HFFc6 (cell line): ENCODE measurements around the gene NFIA. TPM values are rescaled to one million over a fixed set of nuclear protein-coding genes. Genes with fewer than 3 reads are reported as not detected.

Source experiments
- DNase-seq: peaks from one replicate; pipeline ENCODE4 v3.0.0-alpha.2; 2018
- H3K27ac Mint-ChIP-seq: 2 replicates; pipeline ENCODE4 v1.8.0; 2020; ENCODE audit warnings: mild to moderate bottlenecking, mixed read lengths
- H3K27me3 Mint-ChIP-seq: 2 replicates; pipeline ENCODE4 v1.8.0; 2021; ENCODE audit warnings: mild to moderate bottlenecking, moderate library complexity, mixed read lengths; ENCODE audit not compliant: insufficient read depth
- H3K36me3 Mint-ChIP-seq: 2 replicates; pipeline ENCODE4 v1.8.0; 2021; ENCODE audit warnings: low read depth, mixed read lengths
- H3K4me1 Mint-ChIP-seq: 2 replicates; pipeline ENCODE4 v1.8.0; 2020; ENCODE audit warnings: low read depth, mixed read lengths
- H3K4me3 Mint-ChIP-seq: 2 replicates; pipeline ENCODE4 v1.8.0; 2020; ENCODE audit warnings: mild to moderate bottlenecking, moderate library complexity, mixed read lengths
- H3K9me3 Mint-ChIP-seq: 2 replicates; pipeline ENCODE4 v1.8.0; 2020; ENCODE audit warnings: mild to moderate bottlenecking, mixed read lengths
- CTCF ChIP-seq: fragments of 200-600 bp; sonication (generic); IDR thresholded peaks from 2 replicates; pipeline ENCODE4 v1.5.0; 2021; ENCODE audit warnings: antibody characterized with exemption, mild to moderate bottlenecking
- total RNA-seq, 6 experiments: library from RNA; stranded (reverse); fragmentation: NEBNext Ultra II Directional; extraction: Animal tissue kit (Norgen Biotek cat#: 25700); gene quantifications; 2 replicates in 1 of 6; 3 replicates in 5 of 6; pipeline ENCODE4 v1.2.3, GENCODE V29; 2021

The NFIA gene
- total RNA-seq, 6 experiments from 2014 or later = 8.5 to 11.3 (median 10.4) TPM

DNA sequence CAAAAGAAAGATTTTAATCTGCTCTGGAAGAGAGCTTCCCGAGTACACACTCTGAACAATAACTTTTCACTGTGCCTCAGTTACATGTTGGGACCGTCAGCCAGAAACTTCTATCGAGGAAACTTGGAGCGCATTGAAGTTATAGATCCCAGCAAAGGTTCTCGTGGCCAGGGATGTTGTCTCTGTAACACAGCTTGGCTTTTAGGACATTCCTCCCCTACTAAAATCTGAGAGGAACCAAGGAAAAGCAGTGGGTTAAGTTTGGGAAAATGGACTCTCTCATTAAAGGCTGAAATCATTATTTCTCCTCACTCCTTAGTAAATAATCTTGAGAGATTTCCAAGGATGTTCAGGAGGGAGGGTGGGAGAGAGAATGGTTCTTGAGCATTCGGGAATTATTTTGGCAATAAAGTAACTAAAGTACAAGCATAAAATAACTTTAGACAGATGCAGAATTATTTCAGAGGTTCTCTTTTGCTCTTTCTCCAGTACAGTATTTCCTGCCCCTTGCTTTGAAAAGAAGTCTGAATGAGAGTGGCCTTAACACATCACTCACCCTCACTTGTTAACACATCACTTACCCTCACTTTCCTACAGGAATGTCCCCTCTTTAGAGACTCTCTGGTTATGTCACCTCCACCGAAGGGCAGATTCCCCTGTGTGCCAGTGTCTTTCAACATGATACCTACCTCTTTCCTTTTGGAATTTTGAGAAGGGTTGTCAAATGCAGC, 1.8 kb upstream of the NFIA start:
- no peak for TF ChIP-seq CTCF
- Mint-ChIP-seq H3K36me3 (no peaks in the 10 kb centered on the region), H3K9me3 (no peaks in the 10 kb centered on the region), H3K27me3 (peaks cover 2% of the 10 kb centered on the region; the same call in 1 of the 2 replicates), H3K27ac (peak overlapping the region; percentile 12; the same call in 1 of the 2 replicates), H3K4me3 (peak overlapping the region; percentile 86), H3K4me1 (peaks cover 66% of the 10 kb centered on the region)
- no peak for DNase-seq

GRCh38 chr1:61081144-61081685, 1.1 kb upstream of the NFIA start:
- H3K4me3 Mint-ChIP-seq = peak overlapping the region; percentile 86
- H3K9me3 Mint-ChIP-seq = no peaks in the 10 kb centered on the region
- peaks cover 2% of the 10 kb centered on the region; the same call in 1 of the 2 replicates for H3K27me3 Mint-ChIP-seq
- H3K36me3 Mint-ChIP-seq = no peaks in the 10 kb centered on the region
- H3K27ac Mint-ChIP-seq = peak overlapping the region; percentile 22; the same call in 1 of the 2 replicates
- DNase-seq = no peak
- H3K4me1 Mint-ChIP-seq = peaks cover 64% of the 10 kb centered on the region
- TF ChIP-seq CTCF = no peak

- Mint-ChIP-seq H3K4me1 (peaks cover 58% of the 10 kb centered on the region), H3K36me3 (no peaks in the 10 kb centered on the region), H3K27ac (peak overlapping the region; percentile 22; the same call in 1 of the 2 replicates), H3K27me3 (peaks cover 2% of the 10 kb centered on the region; the same call in 1 of the 2 replicates), H3K4me3 (peak overlapping the region; percentile 86), H3K9me3 (no peaks in the 10 kb centered on the region)
- DNase-seq = no peak
- no peak for TF ChIP-seq CTCF
Observed at GRCh38 chr1:61081686-61082310, 563 bp upstream of the NFIA start.

DNA sequence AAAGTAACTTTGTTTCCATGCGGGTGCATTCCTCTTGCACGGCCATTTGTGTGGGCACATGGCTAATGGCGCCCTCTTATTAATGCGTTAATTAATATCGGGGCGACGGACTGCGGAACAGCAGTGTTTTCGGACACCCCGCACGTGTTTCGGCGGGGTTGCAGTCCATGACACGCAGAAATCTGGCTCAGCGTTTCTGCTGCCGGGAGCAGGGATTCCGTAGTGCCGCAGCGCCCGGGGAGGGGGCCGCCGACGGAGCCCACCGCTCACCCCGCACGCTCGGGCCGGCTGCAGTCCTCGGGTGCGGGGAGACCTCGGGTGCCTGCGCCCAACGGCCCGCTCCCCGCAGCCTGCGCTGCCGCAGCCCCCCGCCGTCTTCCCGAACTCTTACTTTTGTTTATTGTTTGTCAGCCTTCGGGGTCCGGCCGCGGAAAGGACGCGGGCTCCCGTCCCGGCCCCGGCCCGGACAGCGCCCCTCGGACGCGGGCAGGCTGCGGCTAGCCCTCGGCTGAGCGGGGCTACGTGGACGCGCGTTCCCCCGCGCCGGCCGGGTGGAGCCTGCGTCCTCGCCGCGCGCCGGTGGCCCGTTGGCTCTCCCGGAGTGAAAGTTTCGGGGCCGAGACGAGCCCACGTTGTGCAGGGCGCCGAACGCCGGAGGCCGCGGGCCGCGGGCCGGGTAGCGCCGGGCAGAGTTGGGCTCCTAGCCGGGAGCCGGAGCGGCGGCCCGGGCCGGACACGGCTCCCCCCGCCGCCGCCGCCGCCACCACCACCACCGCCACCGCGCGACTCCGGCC, 849 bp downstream of the NFIA start:
- Mint-ChIP-seq H3K4me1 (peaks cover 50% of the 10 kb centered on the region), H3K27me3 (peaks cover 2% of the 10 kb centered on the region; the same call in 1 of the 2 replicates), H3K9me3 (no peaks in the 10 kb centered on the region), H3K36me3 (0 out of 2 replicates have a peak, but pooled peaks cover 4% of the 10 kb centered on the region), H3K4me3 (peak overlapping the region; percentile 95), H3K27ac (peak overlapping the region; percentile 92)
- DNase-seq = no peak
- peak; percentile 25; the same call in 1 of the 2 replicates for TF ChIP-seq CTCF

GRCh38 chr1:61083807-61084440, 1.6 kb downstream of the NFIA start:
- Mint-ChIP-seq H3K4me1 (peaks cover 43% of the 10 kb centered on the region), H3K36me3 (0 out of 2 replicates have a peak, but pooled peaks cover 11% of the 10 kb centered on the region), H3K4me3 (peak overlapping the region; percentile 95), H3K9me3 (no peaks in the 10 kb centered on the region), H3K27ac (peak overlapping the region; percentile 92), H3K27me3 (peaks cover 2% of the 10 kb centered on the region; the same call in 1 of the 2 replicates)
- DNase-seq = no peak
- TF ChIP-seq CTCF = no peak
